ENCODE measurements around the gene TBX6. TPM values are rescaled to one million over a fixed set of nuclear protein-coding genes. Genes with fewer than 3 reads are reported as not detected.

The TBX6 gene
- total RNA-seq, 2 donors from 2014 or later, result 1.8 to 2.6 TPM

DNA sequence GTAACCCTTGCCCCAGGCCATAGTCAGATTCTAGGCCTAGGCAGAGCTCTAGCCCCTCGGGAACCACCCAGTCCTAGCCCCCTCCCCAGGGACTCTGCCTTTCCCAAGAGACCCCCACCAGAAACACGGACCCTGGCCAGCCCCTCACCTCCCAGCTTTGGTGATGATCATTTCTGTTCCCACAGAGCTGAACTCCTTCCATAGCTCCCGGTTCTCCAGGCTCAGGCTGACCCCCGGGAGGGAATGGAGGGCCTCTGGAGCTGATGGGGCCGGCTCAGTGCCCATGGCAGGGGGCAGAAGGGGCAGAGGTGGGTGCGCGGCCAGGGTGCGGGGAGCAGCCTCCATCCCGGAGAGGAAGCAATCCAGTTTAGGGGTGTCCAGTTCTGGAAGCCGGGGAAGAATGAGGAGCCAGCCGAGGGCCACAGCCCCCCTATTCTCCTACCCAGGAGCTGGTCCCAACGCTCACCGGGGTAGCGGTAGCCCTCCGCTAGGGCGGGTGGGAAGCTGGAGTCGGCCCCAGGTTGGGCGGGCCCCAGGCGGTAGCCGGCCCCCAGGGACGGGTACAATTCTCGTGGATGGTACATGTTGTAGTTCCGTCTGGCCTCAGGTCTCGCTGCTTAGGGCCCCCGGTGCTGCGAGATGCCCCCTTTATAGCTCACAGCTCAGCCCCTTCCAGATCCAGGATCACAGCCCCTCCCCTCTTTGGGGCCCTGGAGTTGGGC lies 953 bp downstream of the TBX6 start:
- ATAC-seq (no peak), DNase-seq (peak in 1 of 4 donors; percentile 39)
- no peak for TF ChIP-seq POLR2A (IDR thresholded peaks at IDR 0.05)
- TF ChIP-seq, protein P1, sequence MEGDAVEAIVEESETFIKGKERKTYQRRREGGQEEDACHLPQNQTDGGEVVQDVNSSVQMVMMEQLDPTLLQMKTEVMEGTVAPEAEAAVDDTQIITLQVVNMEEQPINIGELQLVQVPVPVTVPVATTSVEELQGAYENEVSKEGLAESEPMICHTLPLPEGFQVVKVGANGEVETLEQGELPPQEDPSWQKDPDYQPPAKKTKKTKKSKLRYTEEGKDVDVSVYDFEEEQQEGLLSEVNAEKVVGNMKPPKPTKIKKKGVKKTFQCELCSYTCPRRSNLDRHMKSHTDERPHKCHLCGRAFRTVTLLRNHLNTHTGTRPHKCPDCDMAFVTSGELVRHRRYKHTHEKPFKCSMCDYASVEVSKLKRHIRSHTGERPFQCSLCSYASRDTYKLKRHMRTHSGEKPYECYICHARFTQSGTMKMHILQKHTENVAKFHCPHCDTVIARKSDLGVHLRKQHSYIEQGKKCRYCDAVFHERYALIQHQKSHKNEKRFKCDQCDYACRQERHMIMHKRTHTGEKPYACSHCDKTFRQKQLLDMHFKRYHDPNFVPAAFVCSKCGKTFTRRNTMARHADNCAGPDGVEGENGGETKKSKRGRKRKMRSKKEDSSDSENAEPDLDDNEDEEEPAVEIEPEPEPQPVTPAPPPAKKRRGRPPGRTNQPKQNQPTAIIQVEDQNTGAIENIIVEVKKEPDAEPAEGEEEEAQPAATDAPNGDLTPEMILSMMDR (IDR thresholded peaks at IDR 0.05), result no peak
- Histone ChIP-seq H3K9me3 (no peaks in the 10 kb centered on the region), H3K36me3 (replicated peaks in 1 of 2; ENCODE audit: insufficient read depth in 1 of 2, low read depth in 2 of 2) (peaks cover 0 to 2% of the 10 kb centered on the region in 2 donors), H3K27ac (peak overlapping the region; percentile 64 to 80 (median 77)), H3K4me1 (peaks cover 40% of the 10 kb centered on the region), H3K27me3 (no peaks in the 10 kb centered on the region), H3K4me3 (no peak overlapping the region)
- intact Hi-C loops (cut with DNase I), result no loop called here
- 64 to 79% methylated on average over 17 to 26 of the region's 26 CpGs for WGBS, 2 donors

DNA sequence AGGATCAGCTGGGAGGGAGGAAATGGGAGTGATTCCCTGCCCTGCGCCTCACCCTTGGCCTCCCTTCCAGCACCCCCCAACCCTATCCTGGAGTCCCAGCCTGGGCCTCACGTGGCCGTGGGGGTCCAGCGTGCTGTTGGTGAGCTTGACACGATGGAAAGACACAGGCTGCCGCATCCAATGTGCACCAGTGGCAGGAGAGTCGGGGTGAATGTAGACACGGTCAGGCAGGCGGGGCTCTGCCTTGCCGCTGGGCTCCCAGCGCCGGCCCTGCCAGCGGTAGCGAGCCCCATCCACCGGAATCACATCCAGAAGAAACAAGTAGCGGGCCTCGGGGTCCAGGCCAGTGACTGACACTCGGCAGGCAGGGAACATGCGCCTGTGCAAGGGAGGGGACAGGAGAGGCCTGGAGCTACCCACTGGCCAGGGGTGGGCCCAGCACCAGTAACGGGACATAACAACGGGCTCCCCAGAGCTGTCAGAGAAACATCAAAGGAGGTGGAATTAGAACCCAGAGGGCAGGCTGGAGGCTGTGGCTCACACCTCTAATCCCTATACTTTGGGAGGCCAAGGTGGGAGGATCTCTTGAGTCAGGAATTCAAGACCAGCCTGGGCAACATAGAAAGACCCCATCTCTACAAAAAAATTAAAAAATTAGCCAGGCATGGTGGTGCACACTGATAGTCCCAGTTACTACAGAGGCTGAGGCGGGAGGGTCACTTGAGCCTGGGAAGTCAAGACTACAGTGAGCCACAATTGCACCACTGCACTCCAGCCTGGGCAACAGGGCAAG lies 2.7 kb downstream of the TBX6 start:
- Histone ChIP-seq H3K9me3 (no peaks in the 10 kb centered on the region), H3K27me3 (no peaks in the 10 kb centered on the region), H3K4me1 (peaks cover 24% of the 10 kb centered on the region), H3K27ac (no peak overlapping the region), H3K4me3 (no peak overlapping the region), H3K36me3 (replicated peaks in 1 of 2; ENCODE audit: insufficient read depth in 1 of 2, low read depth in 2 of 2) (peaks cover 0 to 8% of the 10 kb centered on the region in 2 donors)
- no peak for ATAC-seq
- TF ChIP-seq, protein P1 (IDR thresholded peaks at IDR 0.05), result no peak
- TF ChIP-seq POLR2A (IDR thresholded peaks at IDR 0.05), result no peak
- DNase-seq, result no peak
- 88 to 93% methylated on average over 19 to 21 of the region's 22 CpGs for WGBS, 2 donors
- intact Hi-C loops (cut with DNase I), result no loop called here

DNA sequence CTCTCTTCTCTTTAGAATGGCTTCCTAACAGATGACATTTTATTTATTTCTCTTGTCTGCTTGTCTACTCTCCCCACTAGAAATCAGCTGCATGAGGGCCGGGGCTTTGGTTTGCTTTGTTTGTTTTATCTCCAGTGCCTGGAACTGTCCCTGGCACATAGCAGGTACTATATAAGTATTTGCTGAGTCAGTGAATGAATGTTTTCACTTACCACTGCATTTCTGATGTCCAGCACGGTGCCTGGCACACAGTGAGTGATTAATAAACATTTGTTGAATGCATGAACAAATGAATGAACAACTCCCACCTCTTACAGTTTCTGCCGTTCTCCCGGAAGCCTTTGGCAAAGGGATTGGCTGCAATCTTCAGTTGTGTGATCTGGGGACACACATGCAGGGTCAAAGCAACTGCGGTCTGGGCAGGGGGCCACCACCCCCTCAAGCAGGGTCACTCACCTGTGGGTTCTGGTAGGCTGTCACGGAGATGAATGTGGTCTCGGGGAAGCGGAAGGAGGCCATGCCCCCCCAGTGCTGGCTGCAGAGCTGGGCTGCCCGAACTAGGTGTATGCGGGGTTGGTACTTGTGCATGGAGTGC lies 3.4 kb downstream of the TBX6 start:
- Histone ChIP-seq H3K4me3 (no peak overlapping the region), H3K36me3 (replicated peaks in 1 of 2; ENCODE audit: insufficient read depth in 1 of 2, low read depth in 2 of 2) (peaks cover 0 to 15% of the 10 kb centered on the region in 2 donors), H3K4me1 (peaks cover 19% of the 10 kb centered on the region), H3K27me3 (no peaks in the 10 kb centered on the region), H3K9me3 (no peaks in the 10 kb centered on the region), H3K27ac (no peak overlapping the region)
- no peak for TF ChIP-seq POLR2A (IDR thresholded peaks at IDR 0.05)
- TF ChIP-seq, protein P1 (IDR thresholded peaks at IDR 0.05), result no peak
- DNase-seq (no peak), ATAC-seq (no peak)
- WGBS, 2 donors, result 45 to 80% methylated on average over 4 to 10 of the region's 10 CpGs
- intact Hi-C loops (cut with DNase I), result no loop called here

DNA sequence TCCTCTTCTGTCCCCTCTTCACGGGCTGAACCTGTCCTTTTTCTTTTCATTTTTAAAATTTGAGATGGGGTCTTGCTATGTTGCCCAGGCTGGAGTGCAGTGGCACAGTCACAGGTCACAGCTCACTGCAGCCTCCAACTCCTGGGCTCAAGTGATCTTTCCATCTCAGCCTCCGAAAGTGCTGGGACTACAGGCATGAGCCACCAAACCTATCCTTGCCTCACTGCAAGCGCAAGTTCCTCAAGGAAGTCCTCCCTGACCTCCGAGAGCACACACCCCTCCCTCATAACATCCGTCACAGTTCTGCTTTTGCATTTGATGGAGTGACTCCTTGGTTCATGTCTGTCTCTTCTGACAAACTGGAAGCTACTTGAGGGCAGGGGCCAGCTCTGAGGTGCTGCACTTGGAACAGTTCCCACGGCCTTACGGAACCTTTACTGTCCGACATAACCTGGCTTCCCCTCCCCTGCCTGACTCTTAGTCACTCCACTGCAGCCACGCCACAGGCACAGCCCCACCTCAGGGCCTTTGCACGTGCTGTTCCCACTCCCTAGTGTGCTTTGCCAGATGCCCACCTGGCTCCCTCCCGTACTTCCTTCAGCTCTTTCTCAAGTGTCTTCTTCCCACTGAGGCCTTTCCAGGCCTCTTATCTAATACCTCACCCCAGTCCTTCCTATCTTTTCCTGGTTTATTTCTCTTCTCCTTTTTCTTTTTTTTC lies 4.4 kb downstream of the TBX6 start:
- H3K27me3 ChIP-seq, result no peaks in the 10 kb centered on the region
- DNase-seq (peak in 1 of 4 donors; percentile 42), ATAC-seq (no peak)
- no peak for TF ChIP-seq POLR2A (IDR thresholded peaks at IDR 0.05)
- H3K27ac ChIP-seq, result peak overlapping the region in 1 of 4 donors; percentile 14
- intact Hi-C loops (cut with DNase I), result no loop called here
- no peaks in the 10 kb centered on the region for H3K9me3 ChIP-seq
- no peak overlapping the region for H3K4me3 ChIP-seq
- peaks cover 15% of the 10 kb centered on the region for H3K4me1 ChIP-seq
- WGBS, 2 donors, result 77 to 86% methylated on average over 11 of the region's 11 CpGs
- peaks cover 0 to 21% of the 10 kb centered on the region in 2 donors for H3K36me3 ChIP-seq (replicated peaks in 1 of 2; ENCODE audit: insufficient read depth in 1 of 2, low read depth in 2 of 2)

Measured in body of pancreas (tissue), 4 donors.